Neuronal stem cell (in vitro differentiated cells): Measurements from ENCODE around the gene GRWD1. TPM values are rescaled to one million over a fixed set of nuclear protein-coding genes. Genes with fewer than 3 reads are reported as not detected.

Experiments
- DNase-seq: peaks from one replicate; pipeline ENCODE4 v3.0.0-alpha.2; 2013; ENCODE audit warnings: low spot score
- H2AFZ ChIP-seq: one replicate; pipeline ENCODE4 v1.6.1; 2013; ENCODE audit warnings: mild to moderate bottlenecking, low read length, inconsistent platforms
- H2AK5ac ChIP-seq: 2 replicates; pipeline ENCODE4 v1.6.1; 2013; ENCODE audit warnings: low read depth, mild to moderate bottlenecking, inconsistent platforms, low read length, moderate library complexity, mixed read lengths
- H2BK120ac ChIP-seq: 2 replicates; pipeline ENCODE4 v1.6.1; 2013; ENCODE audit warnings: low read depth, mild to moderate bottlenecking, inconsistent platforms, low read length, moderate library complexity, mixed read lengths
- H2BK12ac ChIP-seq: one replicate; pipeline ENCODE4 v1.6.1; 2013; ENCODE audit warnings: low read length, inconsistent platforms
- H2BK15ac ChIP-seq: 2 replicates; pipeline ENCODE4 v1.6.1; 2013; ENCODE audit warnings: mild to moderate bottlenecking, low read length, inconsistent platforms, mixed read lengths
- H2BK5ac ChIP-seq: one replicate; pipeline ENCODE4 v1.6.1; 2013; ENCODE audit warnings: inconsistent platforms, mild to moderate bottlenecking, low read length, moderate library complexity
- H3K14ac ChIP-seq: one replicate; pipeline ENCODE4 v1.6.1; 2013; ENCODE audit warnings: low read length, inconsistent platforms
- H3K18ac ChIP-seq: 2 replicates; pipeline ENCODE4 v1.6.1; 2013; ENCODE audit warnings: low read length, inconsistent platforms
- H3K23ac ChIP-seq: 2 replicates; pipeline ENCODE4 v1.6.1; 2013; ENCODE audit warnings: low read depth, mild to moderate bottlenecking, mixed read lengths, low read length, inconsistent platforms; ENCODE audit not compliant: poor library complexity
- H3K27ac ChIP-seq: replicated peaks from 3 replicates; pipeline ENCODE4 v1.5.1; 2013; ENCODE audit warnings: low read length, inconsistent platforms
- H3K27me3 ChIP-seq, 3 experiments: 2 replicates each; pipeline ENCODE4 v1.6.1; 2013; ENCODE audit warnings: low read length in 3 of 3, mild to moderate bottlenecking in 2 of 3, inconsistent platforms in 1 of 3, low read depth in 1 of 3, mixed read lengths in 1 of 3, moderate library complexity in 1 of 3; ENCODE audit not compliant: control insufficient read depth in 3 of 3, insufficient read depth in 3 of 3
- H3K36me3 ChIP-seq, 2 donors: replicated peaks in 1 of 2; 2 replicates each; pipeline ENCODE4 v1.6.1; 2013; ENCODE audit warnings: low read length in 2 of 2; ENCODE audit not compliant: control insufficient read depth in 2 of 2, insufficient read depth in 2 of 2
- H3K4ac ChIP-seq: 2 replicates; pipeline ENCODE4 v1.6.1; 2013; ENCODE audit warnings: inconsistent platforms, mild to moderate bottlenecking, low read length, moderate library complexity
- H3K4me1 ChIP-seq, 2 donors: 1 replicate in 1 of 2; 2 replicates in 1 of 2; pipeline ENCODE4 v1.6.1; 2013; ENCODE audit warnings: low read length in 2 of 2, low read depth in 1 of 2; ENCODE audit not compliant: control insufficient read depth in 2 of 2, insufficient read depth in 1 of 2
- H3K4me2 ChIP-seq: one replicate; pipeline ENCODE4 v1.6.1; 2013; ENCODE audit warnings: mild to moderate bottlenecking, low read length, inconsistent platforms; ENCODE audit not compliant: insufficient read depth, poor library complexity, severe bottlenecking
- H3K4me3 ChIP-seq, 2 donors: 2 replicates each; pipeline ENCODE4 v1.5.1; 2013; ENCODE audit warnings: low read length in 2 of 2, mild to moderate bottlenecking in 2 of 2, inconsistent platforms in 1 of 2, moderate library complexity in 1 of 2
- H3K79me1 ChIP-seq: one replicate; pipeline ENCODE4 v1.6.1; 2013; ENCODE audit warnings: low read depth, mild to moderate bottlenecking, inconsistent platforms, low read length, moderate library complexity
- H3K9ac ChIP-seq: one replicate; pipeline ENCODE4 v1.6.1; 2013; ENCODE audit warnings: mild to moderate bottlenecking, low read depth, low read length, inconsistent platforms; ENCODE audit not compliant: poor library complexity
- H3K9me3 ChIP-seq, 2 donors: replicated peaks in 1 of 2; 2 replicates each; pipeline versions ENCODE3 to v1.6.1; 2013; ENCODE audit warnings: low read length in 2 of 2, mild to moderate bottlenecking in 2 of 2, inconsistent platforms in 1 of 2, low read depth in 1 of 2, mixed read lengths in 1 of 2, moderate library complexity in 1 of 2; ENCODE audit not compliant: control insufficient read depth in 2 of 2, insufficient read depth in 1 of 2
- H4K8ac ChIP-seq: one replicate; pipeline ENCODE4 v1.6.1; 2013; ENCODE audit warnings: low read depth, mild to moderate bottlenecking, inconsistent platforms, low read length, moderate library complexity
- H4K91ac ChIP-seq: one replicate; pipeline ENCODE4 v1.6.1; 2013; ENCODE audit warnings: low read length, low read depth, mild to moderate bottlenecking, inconsistent platforms; ENCODE audit not compliant: poor library complexity
- WGBS, 2 donors: extraction: QIAGEN DNeasy Blood & Tissue Kit; methylation state at CpG; one replicate each; pipeline ENCODE4 v1.1.7; 2013; ENCODE audit warnings: missing lambda C conversion rate in 2 of 2, mixed read lengths in 1 of 2; ENCODE audit not compliant: insufficient read length in 2 of 2, insufficient replicate concordance in 1 of 2; ENCODE audit errors: extremely low coverage in 2 of 2; 5-methylcytosine and 5-hydroxymethylcytosine counted together
- polyA plus RNA-seq, 2 experiments: library from polyadenylated mRNA; stranded (reverse); fragments of 200-250 nt; gene quantifications; one replicate each; pipeline ENCODE4 v1.2.3, GENCODE V29; 2013

Gene GRWD1
- 11.2 TPM for polyA plus RNA-seq (2013, experiment 1 of 2)
- 11.1 TPM for polyA plus RNA-seq (2013, experiment 2 of 2)

- H4K8ac ChIP-seq, result no peak within 1 kb of the TSS
- DNase-seq, result peak; percentile 93
- no peak within 1 kb of the TSS for H2BK15ac ChIP-seq
- no peak within 1 kb of the TSS for H3K4ac ChIP-seq
- H2AFZ ChIP-seq, result peak within 1 kb of the TSS; percentile 79
- peak within 1 kb of the TSS; percentile 89 for H3K27ac ChIP-seq
- H3K4me1 ChIP-seq, result peaks cover 9 to 10% of the 10 kb centered on the region in 2 donors
- H2BK120ac ChIP-seq, result no peak within 1 kb of the TSS
- H3K18ac ChIP-seq, result peak within 1 kb of the TSS; percentile 31
- peaks cover 13% of the 10 kb centered on the region for H3K79me1 ChIP-seq
- H3K14ac ChIP-seq, result no peak within 1 kb of the TSS
- H2AK5ac ChIP-seq, result no peak within 1 kb of the TSS
- H2BK12ac ChIP-seq, result no peak within 1 kb of the TSS
- H2BK5ac ChIP-seq, result peak within 1 kb of the TSS; percentile 55
- H3K9ac ChIP-seq, result no peak within 1 kb of the TSS
- H3K4me3 ChIP-seq, result peak within 1 kb of the TSS; percentile 93 to 95
- no CpG with 5 or more reads among the region's 61 CpGs for WGBS, 2 donors
- H3K23ac ChIP-seq, result no peak within 1 kb of the TSS
- H3K9me3 ChIP-seq, result peaks cover 0 to 3% of the 10 kb centered on the region in 2 donors
- peaks cover 19 to 40% of the 10 kb centered on the region in 2 donors for H3K36me3 ChIP-seq
- H4K91ac ChIP-seq, result no peak within 1 kb of the TSS
- no peaks in the 10 kb centered on the region for H3K27me3 ChIP-seq
- H3K4me2 ChIP-seq, result peak within 1 kb of the TSS; percentile 98
Observed at GRCh38 chr19:48445606-48446481, at the start of gene GRWD1. GRWD1 (plus strand) TSS chr19:48445983; CDS start chr19:48446006, 23 bp downstream.

GRCh38 chr19:48396016-48396823 lies 49.6 kb upstream of the GRWD1 start:
- Histone ChIP-seq H3K18ac (peak overlapping the region; percentile 60), H3K14ac (no peak overlapping the region), H3K79me1 (peaks cover under 1% of the 10 kb centered on the region), H3K27ac (no peak overlapping the region), H3K4me3 (no peak overlapping the region), H3K9ac (no peak overlapping the region), H2AK5ac (peak overlapping the region; percentile 4), H4K91ac (no peak overlapping the region), H4K8ac (no peak overlapping the region), H2AFZ (no peak overlapping the region), H3K4ac (no peak overlapping the region), H3K23ac (no peak overlapping the region), H3K27me3 (peaks cover 22 to 56% (median 48%) of the 10 kb centered on the region in 3 experiments), H3K36me3 (no peaks in the 10 kb centered on the region), H2BK120ac (no peak overlapping the region), H3K4me1 (peaks cover 33 to 37% of the 10 kb centered on the region in 2 donors), H3K9me3 (no peaks in the 10 kb centered on the region), H2BK12ac (no peak overlapping the region), H3K4me2 (no peak overlapping the region), H2BK5ac (no peak overlapping the region), H2BK15ac (no peak overlapping the region)
- no peak for DNase-seq
- WGBS, 2 donors, result no CpG with 5 or more reads among the region's 24 CpGs

- Histone ChIP-seq H2BK15ac (no peak overlapping the region), H4K91ac (no peak overlapping the region), H3K4me1 (peaks cover 30 to 37% of the 10 kb centered on the region in 2 donors), H3K23ac (no peak overlapping the region), H3K4ac (no peak overlapping the region), H2AFZ (no peak overlapping the region), H3K36me3 (no peaks in the 10 kb centered on the region), H3K4me3 (no peak overlapping the region), H3K18ac (no peak overlapping the region), H3K27me3 (peaks cover 22 to 56% (median 48%) of the 10 kb centered on the region in 3 experiments), H3K79me1 (no peaks in the 10 kb centered on the region), H3K4me2 (no peak overlapping the region), H2BK5ac (no peak overlapping the region), H3K27ac (no peak overlapping the region), H4K8ac (no peak overlapping the region), H2AK5ac (peak overlapping the region; percentile 4), H2BK12ac (no peak overlapping the region), H3K14ac (no peak overlapping the region), H3K9ac (no peak overlapping the region), H3K9me3 (no peaks in the 10 kb centered on the region), H2BK120ac (no peak overlapping the region)
- no CpG with 5 or more reads among the region's 2 CpGs for WGBS, 2 donors
- DNase-seq, result no peak
Observed at GRCh38 chr19:48396824-48397176, 49.0 kb upstream of the GRWD1 start.
